Activated T-helper 9 cell treated with anti-CD3 and anti-CD28 coated beads, Interleukin-2, amount 50 U/mL, for 16 hours (primary cell): ENCODE results near the gene SYNGR4.
A peak's percentile ranks its signal among the peaks of the same experiment; 100 is the strongest.

Experiments used
- DNase-seq: peaks from one replicate; pipeline ENCODE4 v3.0.0-alpha.2; 2020; ENCODE audit warnings: low read depth

Gene SYNGR4

DNA sequence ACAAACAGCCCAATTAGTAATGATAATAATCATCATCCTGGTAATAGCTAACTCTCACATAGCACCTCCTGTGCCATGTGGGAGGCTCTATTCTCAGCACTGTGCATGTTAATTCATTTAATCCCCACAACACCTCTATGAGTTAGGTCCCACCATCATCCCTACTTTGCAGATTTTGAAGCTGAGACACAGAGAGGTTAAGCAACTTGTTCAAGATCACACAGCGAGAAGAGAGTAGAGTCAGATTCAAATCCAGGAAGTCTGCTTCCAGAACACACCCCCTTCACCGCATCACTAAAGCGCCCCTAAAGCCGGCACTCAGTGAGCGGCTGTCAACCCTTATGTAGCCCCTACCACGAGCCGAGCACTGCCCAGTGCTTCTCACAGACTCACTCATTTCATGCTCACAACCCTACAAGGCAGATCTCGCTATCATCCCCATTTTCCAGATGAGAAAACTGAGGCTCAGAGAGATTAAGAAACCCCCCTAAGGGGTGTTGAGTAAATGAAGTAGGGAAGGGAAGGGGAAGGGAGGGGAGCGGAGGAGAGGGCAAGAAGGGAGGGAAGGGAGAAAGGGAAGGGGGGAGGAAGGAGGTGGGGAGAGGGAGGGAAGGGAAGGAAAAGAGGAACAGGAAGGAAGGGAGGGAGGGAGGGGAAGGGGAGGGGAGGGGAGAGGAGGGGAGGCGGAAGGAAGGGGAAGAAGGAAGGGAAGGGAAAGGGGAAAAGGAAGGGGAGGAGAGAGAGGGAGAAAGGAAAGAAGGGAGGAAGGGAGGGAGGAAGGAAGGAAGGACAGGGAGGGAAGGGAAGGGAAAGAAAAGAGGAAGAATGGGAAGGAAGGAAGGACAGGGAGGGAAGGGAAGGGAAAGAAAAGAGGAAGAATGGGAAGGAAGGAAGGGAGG, 22.4 kb upstream of the SYNGR4 start:
- DNase-seq: no peak

DNA sequence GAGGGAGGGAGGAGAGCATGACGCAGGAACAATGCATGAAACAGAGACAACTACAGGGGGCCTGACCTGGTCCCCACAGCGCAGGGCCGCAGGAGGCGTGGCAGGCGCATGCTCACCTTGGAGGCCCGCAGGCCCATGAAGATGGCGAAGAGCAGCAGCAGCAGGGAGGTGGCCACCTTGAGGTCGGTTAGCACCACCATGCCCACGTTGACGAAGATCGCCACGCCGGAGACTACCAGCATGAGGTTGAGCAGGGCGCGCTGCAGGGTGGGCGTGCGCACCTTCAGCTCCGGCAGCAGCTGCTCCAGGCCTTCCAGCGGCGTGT, 21.8 kb upstream of the SYNGR4 start:
- no peak for DNase-seq

DNA sequence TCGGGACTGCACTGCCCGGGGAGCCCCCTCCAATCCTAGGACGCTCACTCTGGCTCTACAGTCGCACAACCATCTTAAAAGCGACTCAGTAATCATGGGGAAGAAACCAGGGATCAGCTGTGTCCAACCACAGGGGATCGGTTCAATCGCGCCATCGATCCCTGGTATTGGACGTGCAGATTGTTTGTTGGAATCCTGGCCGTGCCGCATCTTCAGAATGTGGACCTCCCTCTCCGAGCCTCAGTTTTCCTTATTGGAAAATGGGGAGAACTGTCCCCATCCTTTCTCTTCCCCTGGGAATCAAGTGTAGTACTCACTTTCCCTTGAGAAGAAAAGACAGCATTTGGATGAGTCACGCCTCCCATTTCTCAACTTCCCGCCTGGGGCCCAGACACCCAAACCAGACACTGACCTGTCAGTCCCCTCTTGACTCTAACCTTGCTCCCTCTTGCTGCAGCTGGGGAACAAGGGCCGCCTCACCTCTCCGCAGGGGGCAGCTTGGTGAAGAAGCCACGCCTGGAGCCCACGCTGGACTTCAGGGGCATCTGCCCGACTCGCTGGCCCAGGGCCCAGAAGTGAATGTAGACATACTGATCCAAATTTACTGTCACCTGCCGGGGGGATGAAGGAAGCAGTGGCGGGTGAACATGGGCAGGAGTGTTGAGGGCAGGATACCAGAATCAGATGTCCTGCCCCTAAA, 21.2 kb upstream of the SYNGR4 start:
- no peak for DNase-seq

DNA sequence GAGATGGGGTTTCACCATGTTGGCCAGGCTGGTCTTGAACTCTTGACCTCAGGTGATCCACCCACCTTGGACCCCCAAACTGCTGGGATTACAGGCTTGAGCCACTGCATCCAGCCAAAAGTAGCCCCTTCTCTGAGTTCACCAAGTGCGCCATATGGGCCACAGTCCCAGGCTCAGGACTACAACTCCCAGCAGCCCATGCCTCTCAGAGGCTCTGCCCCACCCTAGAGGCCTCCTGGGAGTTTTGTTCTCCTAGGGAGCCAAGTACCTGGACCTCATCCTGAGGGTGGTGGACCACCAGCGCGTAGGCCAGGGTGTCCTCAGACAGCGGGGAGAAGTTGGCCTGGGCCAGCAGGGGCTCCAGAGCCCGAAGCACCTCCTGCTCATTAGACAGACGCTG, 19.3 kb upstream of the SYNGR4 start:
- no peak for DNase-seq

DNA sequence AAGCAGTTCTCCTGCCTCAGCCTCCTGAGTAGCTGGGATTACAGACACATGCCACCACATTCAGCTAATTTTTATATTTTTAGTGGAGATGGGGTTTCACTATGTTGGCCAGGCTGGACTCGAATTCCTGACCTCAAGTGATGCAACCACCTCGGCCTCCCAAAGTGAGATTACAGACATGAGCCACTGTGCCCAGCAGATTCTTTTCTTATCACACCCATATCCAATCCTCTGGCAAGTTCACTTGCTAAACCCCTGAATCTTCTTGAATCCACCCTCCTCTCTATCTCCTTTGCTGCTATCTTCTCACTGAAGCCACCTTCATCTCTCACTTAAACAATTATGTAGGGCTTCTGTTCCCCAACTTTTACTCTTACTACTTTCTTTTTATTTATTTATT, 18.0 kb upstream of the SYNGR4 start:
- no peak for DNase-seq

DNA sequence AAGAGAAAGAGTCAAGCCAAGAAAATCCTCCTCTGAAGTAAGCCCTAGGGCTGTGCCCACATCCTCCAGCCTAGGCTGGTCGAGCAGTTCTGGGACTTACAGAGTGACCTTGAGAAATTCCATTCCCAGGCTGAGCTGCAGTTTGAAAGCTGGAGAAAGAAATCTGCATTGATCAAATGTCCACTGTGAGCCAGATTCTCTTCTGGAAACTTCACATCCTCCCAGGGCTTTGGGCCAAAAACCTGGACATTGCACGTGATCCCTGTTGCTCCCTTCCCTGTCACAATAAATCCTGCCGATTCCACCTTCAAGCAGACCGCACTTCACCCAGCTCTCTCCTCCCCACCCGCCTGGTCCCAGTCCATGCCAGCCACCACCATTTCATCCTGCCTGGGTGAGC, 16.1 kb upstream of the SYNGR4 start:
- DNase-seq: no peak

DNA sequence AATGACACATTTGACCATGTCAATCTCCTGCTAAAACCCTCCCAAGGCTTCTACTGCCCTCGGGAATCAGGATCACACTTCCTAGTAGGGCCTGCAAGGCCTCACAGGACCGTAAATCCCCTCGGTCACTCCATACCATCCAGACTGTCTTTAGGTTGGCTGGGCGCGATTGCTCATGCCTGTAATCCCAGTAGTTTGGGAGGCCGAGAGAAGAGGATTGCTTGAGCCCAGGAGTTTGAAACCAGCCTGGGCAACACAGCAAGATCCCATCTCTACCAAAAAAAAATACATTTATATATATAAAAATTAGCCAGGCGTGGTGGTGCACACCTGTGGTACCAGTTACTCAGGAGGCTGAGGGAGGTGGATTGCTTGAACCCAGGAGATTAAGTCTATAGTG, 15.4 kb upstream of the SYNGR4 start:
- no peak for DNase-seq

DNA sequence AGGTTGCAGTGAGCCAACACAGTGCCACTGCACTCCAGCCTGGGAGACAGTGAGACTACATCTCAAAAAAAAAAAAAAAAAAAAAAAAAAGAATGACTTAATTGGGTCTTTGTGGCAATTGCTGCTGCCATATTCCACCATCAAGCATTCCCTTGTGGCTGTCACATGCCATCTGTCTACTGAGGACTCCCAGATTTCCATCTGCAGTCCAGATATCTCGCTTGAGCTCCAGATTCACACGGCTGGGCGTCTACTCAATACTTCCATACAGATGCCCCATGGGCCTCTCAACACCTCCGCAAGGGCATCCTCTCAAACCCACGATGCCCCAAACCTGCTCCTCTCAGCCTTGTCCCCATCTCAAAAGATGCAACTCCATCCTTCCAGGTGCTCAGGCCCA, 13.3 kb upstream of the SYNGR4 start:
- no peak for DNase-seq

DNA sequence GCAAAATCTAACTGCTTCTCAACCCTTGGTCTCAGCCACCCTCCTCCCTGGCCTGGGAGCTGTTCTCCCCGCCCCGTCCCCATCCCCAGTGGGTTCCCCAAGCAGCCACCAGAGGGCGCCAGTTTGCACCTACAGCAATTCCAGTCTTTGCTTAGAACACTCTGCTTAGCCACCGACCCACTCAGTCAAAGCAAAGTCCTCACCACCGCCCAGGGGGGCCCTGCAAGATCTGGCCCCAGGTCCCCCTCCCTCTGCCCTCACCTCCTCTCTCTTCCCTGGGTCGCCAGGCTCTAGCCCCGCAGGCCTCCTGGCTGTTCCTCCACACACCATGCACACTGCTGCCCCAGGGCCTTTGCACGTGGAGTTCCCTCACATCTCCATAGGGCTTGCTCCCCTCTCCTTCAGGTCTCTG, 12.8 kb upstream of the SYNGR4 start:
- DNase-seq: peak; percentile 67

DNA sequence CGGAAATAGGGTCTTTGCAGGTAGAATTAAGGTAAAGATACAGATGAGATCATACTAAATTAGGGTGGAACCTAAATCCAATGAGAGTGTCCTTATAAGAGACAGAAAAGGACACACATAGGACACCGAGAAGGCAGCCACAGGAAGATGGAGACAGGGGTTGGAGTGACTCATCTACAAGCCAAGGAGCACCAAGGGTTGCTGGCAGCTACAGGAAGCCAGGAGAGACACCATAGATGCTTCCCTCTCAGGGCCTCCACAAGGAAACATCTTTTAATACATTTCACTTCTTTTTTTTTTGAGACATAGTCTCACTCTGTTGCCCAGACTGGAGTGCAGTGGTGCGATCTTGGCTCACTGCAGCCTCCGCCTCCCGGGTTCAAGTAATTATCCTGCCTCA, 10.5 kb upstream of the SYNGR4 start:
- no peak for DNase-seq

DNA sequence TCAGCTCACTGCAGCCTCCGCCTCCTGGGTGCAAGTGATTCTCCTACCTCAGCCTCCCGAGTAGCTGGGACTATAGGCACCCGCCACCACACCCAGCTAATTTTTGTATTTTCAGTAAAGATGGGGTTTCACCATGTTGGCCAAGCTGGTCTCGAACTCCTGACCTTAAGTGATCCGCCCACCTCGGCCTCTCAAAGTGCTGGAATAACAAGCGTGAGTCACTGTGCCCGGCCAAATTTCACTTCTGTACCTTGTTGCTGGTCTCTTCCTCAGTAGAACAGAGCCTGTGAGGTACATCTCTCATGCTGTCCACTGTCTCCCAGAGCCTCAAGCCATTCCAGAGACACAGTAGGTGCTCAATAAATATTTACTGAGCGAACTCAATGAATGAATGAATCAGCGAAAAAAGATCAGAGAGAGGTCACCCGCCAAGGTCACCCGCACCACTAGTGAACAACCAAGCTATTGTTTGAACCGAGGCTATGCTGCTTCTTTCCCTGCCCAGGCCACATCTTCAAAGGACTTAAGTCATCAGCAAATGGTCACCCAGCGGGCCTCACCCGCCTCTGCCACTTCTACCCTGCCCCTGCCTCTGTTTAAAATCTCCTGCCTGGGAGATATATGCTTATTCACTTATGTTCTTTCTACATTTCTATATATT, 9.7 kb upstream of the SYNGR4 start:
- DNase-seq: no peak

DNA sequence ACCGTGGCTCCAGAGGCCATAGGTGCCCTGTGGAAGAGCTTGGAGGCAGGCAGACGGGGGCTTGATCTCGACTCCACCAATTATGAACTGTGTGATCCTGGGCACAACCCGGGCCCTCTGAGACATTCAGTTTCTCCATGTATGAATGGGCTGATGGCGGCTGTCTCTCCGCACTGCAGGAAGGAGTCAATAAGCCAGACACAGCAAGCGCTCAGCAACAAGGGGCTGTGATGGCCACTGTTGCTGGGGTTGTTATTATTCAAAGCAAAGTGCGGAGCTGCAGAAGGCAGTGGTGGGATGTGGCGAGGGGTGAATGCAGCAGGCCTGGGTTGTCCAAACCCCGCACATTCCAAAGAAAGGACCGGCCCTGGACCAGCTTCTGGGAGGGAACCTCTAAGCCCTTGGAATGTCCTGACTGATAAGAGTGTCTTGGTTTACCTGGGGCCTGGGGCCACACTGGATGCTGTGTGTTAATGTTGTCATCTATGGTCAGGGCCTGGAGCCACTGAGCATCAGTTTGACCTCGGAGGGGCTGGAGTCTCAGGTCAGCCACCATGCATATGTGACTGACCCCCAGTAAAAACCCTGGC, 8.7 kb upstream of the SYNGR4 start:
- DNase-seq: no peak

DNA sequence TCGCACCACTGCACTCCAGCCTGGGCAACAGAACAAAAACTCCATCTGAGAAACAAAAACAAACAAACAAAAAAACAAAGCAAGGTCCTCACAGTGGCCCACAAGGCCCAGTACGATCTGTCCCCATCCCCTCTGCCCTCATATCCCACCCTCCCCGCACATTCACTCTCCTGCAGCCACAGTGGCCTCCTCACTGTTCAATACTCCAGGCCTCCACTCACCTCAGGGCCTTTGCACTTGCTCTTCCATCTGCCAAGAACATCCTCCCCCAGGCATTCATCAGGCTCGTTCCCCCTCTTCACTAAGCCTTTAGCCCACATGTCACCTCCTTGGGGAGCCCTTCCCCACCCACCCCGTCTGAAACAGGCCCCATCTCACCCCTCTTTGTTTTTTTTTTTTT, 5.0 kb upstream of the SYNGR4 start:
- DNase-seq: no peak

DNA sequence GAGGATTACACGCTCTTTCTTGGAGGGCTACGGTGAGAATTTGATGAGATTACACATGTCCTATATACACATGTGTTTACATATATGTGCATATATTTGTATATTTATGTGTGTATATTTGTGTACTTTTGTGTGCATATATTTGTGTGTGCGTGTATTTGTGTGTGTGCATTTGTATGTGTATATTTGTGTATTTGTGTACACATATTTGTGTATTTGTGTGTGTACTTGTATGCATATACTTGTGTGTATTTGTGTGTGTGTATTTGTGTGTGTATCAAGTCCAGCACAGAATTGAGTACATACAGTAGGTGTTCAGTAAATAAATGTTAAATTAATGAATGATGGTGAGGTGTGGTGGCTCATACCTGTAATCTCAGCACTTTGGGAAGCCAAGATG, 2.3 kb upstream of the SYNGR4 start:
- no peak for DNase-seq

DNA sequence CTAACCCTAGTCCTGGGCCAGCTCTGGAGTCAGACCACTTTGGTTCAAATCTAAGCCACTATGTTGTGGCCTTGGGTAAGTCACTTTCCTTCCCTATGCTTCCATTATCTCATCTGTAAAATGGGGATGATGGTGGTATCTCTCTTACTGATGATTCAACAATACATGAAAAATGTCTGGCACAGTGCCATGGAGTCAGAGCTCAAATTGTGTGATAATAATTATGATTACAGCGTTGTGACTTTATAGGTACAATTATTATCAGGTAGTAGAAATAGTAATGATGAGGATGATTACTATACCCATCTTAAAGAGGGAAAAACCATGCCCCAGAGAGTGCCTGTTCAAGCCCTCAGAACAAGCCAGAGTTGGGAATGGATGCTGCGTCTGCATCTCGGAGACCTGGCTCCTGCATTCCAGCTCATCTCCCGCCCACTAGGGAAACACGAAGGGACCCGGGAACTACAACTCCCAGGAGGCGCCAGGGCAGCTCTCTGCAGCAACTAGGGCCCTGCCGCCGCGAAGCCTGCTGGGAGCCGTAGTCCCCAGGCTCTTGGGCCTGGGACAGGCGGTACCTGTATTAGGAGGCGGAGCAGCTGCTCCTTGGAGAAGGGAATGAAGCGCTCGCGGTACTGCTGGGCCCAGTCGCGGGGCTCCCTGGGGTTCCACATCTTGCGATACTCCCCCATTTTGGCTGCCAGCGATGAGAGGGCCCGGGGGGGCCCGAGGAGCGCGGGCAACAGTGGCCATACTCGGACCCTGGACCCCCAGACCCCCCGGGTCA, 1.3 kb upstream of the SYNGR4 start:
- DNase-seq: peak; percentile 82

DNA sequence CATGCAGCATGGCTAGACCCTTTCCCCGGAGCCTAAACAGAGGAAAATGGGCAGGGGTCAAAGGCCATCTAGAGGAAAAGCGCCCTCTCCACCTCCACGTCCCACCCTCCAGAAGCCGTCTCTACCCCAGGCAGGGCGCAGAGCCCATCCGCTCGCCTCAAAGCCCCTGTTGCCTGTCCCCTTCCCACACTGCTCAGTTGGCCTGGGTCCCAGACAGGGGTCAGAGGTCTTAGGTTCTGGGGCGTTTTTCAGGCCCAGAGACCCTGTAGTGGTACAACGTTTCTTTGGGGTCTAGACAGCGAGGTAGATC, 712 bp upstream of the SYNGR4 start:
- no peak for DNase-seq

DNA sequence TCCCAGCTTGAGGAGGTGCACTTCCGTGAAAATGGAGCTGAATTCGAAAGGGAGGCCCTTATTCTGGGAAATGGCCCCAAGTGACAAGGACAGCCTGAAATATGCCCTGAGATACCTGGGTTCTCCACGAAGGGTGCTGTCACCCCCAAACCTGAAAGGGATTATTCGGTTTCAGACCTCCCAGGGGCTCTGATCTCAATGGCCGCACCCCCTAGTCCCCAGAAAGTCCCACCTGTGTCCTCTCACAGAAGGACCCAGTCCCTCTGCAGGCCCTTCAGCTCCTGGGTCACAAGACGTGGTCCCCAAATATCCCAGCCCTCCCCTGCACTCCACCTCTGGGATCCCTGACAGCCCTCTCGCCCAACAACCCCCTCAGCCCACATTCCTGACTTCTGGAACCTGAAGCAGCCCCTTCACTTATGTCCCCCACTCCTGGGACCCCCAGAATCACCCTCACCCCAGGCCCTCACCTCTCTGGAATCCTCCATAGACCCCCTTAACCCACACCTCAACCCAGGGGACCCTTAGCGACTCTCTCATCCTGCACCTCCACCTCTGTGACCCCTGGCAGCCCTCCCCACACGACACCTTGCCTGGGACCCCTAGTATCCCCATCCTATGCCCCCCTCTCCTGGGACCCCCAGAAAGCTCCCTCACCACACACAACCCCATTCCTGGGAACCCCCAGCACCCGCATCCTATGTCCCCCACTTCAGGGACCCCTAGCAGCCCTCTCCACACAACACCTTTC, 606 bp downstream of the SYNGR4 start:
- DNase-seq: peak; percentile 2

DNA sequence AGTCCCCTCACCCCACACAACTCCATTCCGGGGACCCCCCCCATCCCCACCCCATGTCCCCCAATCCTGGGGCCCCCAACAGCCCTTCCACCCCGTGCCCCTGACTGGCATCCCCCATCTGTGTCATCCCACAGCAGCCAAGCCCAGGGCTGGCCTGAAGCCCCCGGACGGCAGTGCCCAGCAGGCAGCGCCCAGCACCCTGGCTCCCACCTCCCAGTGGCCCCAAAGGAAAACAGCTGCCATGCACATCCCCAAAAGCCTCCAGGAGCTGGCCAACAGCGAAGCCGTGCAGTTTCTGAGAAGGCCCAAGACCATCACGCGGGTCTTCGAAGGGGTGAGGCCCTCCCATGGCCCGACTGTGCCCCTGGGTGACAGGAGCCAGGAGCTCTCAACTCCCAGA, 1.4 kb downstream of the SYNGR4 start:
- DNase-seq: no peak

DNA sequence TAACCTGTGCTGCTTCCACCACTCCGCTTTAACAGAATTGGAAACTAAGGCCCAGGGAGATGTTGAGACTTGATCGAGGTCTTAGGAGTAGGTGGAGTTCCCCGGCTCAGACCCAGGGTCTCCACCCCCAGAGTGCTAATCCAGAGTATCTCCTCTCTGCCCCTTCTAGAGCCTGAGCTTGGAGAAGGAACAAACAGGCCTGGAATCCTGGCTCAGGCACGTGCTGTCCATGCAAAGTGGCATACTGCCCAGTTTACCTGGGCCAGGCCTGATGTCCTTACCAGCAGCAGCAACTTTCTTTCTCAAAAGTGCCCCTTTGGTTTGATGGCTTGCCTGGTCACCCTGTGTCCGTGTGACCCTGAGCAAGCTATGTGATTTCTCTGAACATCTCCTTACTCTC, 3.7 kb downstream of the SYNGR4 start:
- DNase-seq: no peak

DNA sequence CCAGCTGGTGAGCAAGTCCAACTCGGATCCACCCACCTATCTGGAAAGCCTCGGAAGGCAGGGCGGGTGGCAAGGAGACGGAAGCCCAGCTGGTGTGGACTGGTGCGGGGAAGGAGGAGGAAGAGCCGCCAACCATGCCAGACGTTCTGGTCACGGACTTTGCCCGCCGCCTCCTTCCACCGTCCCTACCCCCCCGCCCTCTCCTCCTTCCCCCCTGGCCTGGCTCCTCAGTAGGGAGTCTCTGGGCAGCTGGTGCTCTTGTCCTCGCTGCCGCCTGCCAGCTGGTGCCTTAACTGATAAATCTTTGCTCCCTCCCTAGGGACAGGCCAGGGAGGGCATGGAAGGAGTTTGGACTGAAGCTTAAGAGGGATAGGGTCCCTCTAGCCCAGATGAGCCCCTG, 4.8 kb downstream of the SYNGR4 start:
- DNase-seq: no peak

DNA sequence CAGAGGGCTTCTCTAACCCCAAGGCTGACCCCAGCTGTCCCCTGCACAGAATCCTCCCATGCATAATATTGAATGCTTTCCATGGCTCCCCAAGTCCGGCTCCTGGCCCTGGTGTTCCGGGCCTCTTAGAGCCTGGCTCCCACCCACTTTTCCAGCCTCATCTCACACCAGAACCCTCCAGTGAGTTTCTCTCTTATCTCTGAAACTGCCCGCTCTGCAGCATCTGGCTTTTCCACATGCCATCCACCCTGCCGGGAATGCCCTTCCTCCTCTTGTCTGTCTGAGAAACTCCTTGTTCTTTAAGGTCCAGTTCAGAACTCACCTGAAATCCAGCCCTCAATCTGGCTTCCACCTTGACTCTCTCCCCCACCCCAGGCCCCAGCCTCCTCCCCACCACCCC, 6.8 kb downstream of the SYNGR4 start:
- DNase-seq: no peak

DNA sequence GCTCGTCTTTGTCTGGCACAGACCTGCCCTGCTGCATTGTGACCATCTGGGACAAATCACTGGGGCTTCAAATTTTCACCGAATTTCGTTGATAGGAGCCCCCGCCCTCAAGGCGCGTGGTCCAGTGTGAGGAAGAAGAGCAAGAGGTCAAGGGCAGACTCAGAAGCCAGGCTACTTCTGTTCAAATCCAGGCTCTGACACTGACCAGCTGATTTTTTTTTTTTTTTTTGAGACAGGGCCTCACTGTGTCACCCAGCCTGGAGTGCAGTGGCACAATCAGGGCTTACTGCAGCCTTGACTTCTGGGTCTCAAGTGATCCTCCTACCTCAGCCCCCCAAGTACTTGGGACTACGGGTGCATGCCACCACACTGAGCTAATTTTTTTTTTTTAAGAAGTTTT, 7.2 kb downstream of the SYNGR4 start:
- DNase-seq: no peak
